Thyroid gland (tissue), 4 donors: ENCODE measurements around the gene CST5.

ENCODE experiments used
- CTCF ChIP-seq, 6 experiments: fragments of 200-600 bp in 3 of 6; fragments of 450-650 bp in 3 of 6; sonication (generic) in 3 of 6; IDR thresholded peaks; one replicate each; pipeline ENCODE4 v1.5.1; 2016 to 2019; ENCODE audit warnings: antibody characterized with exemption in 6 of 6, mild to moderate bottlenecking in 2 of 6, inconsistent platforms in 1 of 6, moderate library complexity in 1 of 6
- POLR2A ChIP-seq, 2 donors: fragments of 450-650 bp; IDR thresholded peaks; one replicate each; pipeline ENCODE4 v1.6.1; 2017; ENCODE audit warnings: antibody characterized with exemption in 2 of 2, mild to moderate bottlenecking in 2 of 2, moderate library complexity in 1 of 2

- TF ChIP-seq CTCF (IDR thresholded peaks at IDR 0.05) (no peak), POLR2A (IDR thresholded peaks at IDR 0.05) (no peak)
Observed at GRCh38 chr20:23826541-23827021, 53.0 kb downstream of the CST5 start, which contains the start of gene CST2.
